ENCODE results near the gene GSAP. TPM values are rescaled to one million over a fixed set of nuclear protein-coding genes. Genes with fewer than 3 reads are reported as not detected.

The GSAP gene
- total and polyA plus RNA-seq, 9 of the 15 experiments (the other 6 are each of a cell fraction or from before 2014, with no cell fraction given): 0.13 TPM; not detected in 8

GRCh38 chr7:77321300-77321699 is 94.8 kb downstream of the GSAP start (continued):
- TF ChIP-seq ZNF347 (CRISPR knock-in tag; IDR thresholded peaks at IDR 0.05; ENCODE audit: low read depth) (no peak), SOX6 (IDR thresholded peaks at IDR 0.05) (no peak)

- ChIA-PET CTCF (ENCODE audit: low intra/inter-chr PET ratio) (no interaction called here), POLR2A (interaction anchor here (0.5 to 0.6 kb wide), 2 partner anchors 12 to 159 kb away, joined by 3 read pairs; no protein-coding TSS in a partner anchor)
- H3K36me3 ChIP-seq (ENCODE audit: control insufficient read depth, insufficient read depth, low read length): no peaks in the 10 kb centered on the region
- no peaks in the 10 kb centered on the region for H3K9me1 ChIP-seq (ENCODE audit: control insufficient read depth, insufficient read depth, low read length)
- FAIRE-seq (no peak), ATAC-seq (no peak), DNase-seq (ENCODE audit: extremely low read depth in 1 of 4, low spot score in 3 of 4) (no peak)
- no peaks in the 10 kb centered on the region for H3K9me3 ChIP-seq (replicated peaks; ENCODE audit: control insufficient read depth, insufficient read depth, low read depth, low read length)
- no peak overlapping the region for H3K4me2 ChIP-seq (ENCODE audit: insufficient read depth, low read length)
- in situ Hi-C loops (cut with MboI) (no loop called here), intact Hi-C loops (cut with micrococcal nuclease) (no loop called here)
- no peak overlapping the region for H3K27ac ChIP-seq (ENCODE audit: extremely low read depth, low read depth, low read length)
- no peaks in the 10 kb centered on the region for H3K79me2 ChIP-seq (ENCODE audit: control insufficient read depth, insufficient read depth, low read length)
- WGBS (ENCODE audit: insufficient coverage, low coverage, missing lambda C conversion rate): 0% methylated on average over 2 of the region's 2 CpGs
- H3K9ac ChIP-seq (ENCODE audit: insufficient read depth in 1 of 2, low read depth in 2 of 2, low read length in 2 of 2): no peak overlapping the region
- no peaks in the 10 kb centered on the region for H3K4me1 ChIP-seq (replicated peaks in 1 of 2; ENCODE audit: control insufficient read depth in 2 of 2, insufficient read depth in 2 of 2, low read length in 2 of 2)
- H3K27me3 ChIP-seq (ENCODE audit: control insufficient read depth in 2 of 2, insufficient read depth in 2 of 2, low read length in 2 of 2): no peaks in the 10 kb centered on the region; a peak in 1 of 5 replicates
- H3K4me3 ChIP-seq: no peak overlapping the region
- TF ChIP-seq MCM3 (IDR thresholded peaks at IDR 0.05): no peak
- no peak for TF ChIP-seq IRF1 (CRISPR knock-in tag; IDR thresholded peaks at IDR 0.05; ENCODE audit: borderline replicate concordance)
- TF ChIP-seq GABPA (tag; conservative IDR thresholded peaks at IDR 0.05; ENCODE audit: low read depth): no peak
- TF ChIP-seq MTA3 (IDR thresholded peaks at IDR 0.05; ENCODE audit: borderline replicate concordance): no peak
- no peak for TF ChIP-seq CTCFL (IDR thresholded peaks at IDR 0.05; ENCODE audit: borderline replicate concordance, insufficient read depth, low read depth, low read length, poor library complexity, severe bottlenecking)
- H4K20me1 ChIP-seq (replicated peaks; ENCODE audit: control insufficient read depth, insufficient read depth, low read length): no peaks in the 10 kb centered on the region
- no peak overlapping the region for H2AFZ ChIP-seq (ENCODE audit: low read depth, low read length)
- BruUV-seq (replicated peaks): no TSS peak
Measured at GRCh38 chr7:77320714-77321113, 95.4 kb downstream of the GSAP start.
